OCI-LY3 (cell line): ENCODE measurements around the gene FAM185A.

Experiments used
- EZH2phosphoT487 ChIP-seq: fragments of 200-600 bp; shearing (Covaris generic); IDR thresholded peaks from 2 replicates; pipeline ENCODE4 v1.6.1; 2018; ENCODE audit warnings: antibody characterized with exemption, mixed run types, low read depth
- TF ChIP-seq, protein P1 (sequence below): fragments of 200-600, 300-600 bp; sonication (generic); IDR thresholded peaks from 2 replicates; pipeline ENCODE4 v1.5.1; 2014; ENCODE audit warnings: antibody characterized with exemption, low read length, low read depth

DNA sequence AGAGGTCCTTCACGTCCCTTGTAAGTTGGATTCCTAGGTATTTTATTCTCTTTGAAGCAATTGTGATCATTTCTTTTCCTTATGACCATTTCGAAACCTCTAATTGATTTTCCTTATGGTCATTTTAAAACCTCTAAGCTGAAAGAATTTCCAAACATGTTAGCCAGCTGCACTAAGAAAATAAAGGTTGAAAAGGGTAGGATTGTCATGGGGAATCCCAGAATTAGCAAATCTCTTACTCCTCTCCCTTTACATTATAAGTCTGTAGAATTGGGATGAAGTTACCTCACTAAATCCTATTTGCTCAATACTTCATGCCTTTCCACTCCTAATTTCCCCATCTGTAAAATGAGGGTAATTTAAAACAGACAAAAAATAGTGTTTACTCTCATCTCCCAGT lies 79.5 kb downstream of the FAM185A start:
- TF ChIP-seq, protein P1, sequence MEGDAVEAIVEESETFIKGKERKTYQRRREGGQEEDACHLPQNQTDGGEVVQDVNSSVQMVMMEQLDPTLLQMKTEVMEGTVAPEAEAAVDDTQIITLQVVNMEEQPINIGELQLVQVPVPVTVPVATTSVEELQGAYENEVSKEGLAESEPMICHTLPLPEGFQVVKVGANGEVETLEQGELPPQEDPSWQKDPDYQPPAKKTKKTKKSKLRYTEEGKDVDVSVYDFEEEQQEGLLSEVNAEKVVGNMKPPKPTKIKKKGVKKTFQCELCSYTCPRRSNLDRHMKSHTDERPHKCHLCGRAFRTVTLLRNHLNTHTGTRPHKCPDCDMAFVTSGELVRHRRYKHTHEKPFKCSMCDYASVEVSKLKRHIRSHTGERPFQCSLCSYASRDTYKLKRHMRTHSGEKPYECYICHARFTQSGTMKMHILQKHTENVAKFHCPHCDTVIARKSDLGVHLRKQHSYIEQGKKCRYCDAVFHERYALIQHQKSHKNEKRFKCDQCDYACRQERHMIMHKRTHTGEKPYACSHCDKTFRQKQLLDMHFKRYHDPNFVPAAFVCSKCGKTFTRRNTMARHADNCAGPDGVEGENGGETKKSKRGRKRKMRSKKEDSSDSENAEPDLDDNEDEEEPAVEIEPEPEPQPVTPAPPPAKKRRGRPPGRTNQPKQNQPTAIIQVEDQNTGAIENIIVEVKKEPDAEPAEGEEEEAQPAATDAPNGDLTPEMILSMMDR, result no peak
- no peak for TF ChIP-seq EZH2phosphoT487
